ENCODE data around the gene ME3. TPM values are rescaled to one million over a fixed set of nuclear protein-coding genes. Genes with fewer than 3 reads are reported as not detected.
A peak's percentile ranks its signal among the peaks of the same experiment; 100 is the strongest.
"Not testable (repeated sequence)": the region's sequence is repeated elsewhere in the genome, so short reads cannot be mapped to it uniquely, and the experiment has no call there.

Gene ME3
- total RNA-seq, 3 donors from 2014 or later = 5.3 to 10.3 (median 8.3) TPM

- no peak for DNase-seq
- H3K4me1 Mint-ChIP-seq (ENCODE audit: low read depth) = no peaks in the 10 kb centered on the region
- H3K4me3 Mint-ChIP-seq = no peak overlapping the region
- no peaks in the 10 kb centered on the region for H3K9me3 Mint-ChIP-seq
- H3K27me3 Mint-ChIP-seq (ENCODE audit: low read depth) = no peaks in the 10 kb centered on the region
- H3K36me3 Mint-ChIP-seq (ENCODE audit: insufficient read depth) = no peaks in the 10 kb centered on the region
- no peak for ATAC-seq
Measured at GRCh38 chr11:86547727-86548126, 124.7 kb downstream of the ME3 start.

GRCh38 chr11:86541299-86541698, 131.1 kb downstream of the ME3 start:
- H3K4me1 Mint-ChIP-seq (ENCODE audit: low read depth); H3K36me3 Mint-ChIP-seq (ENCODE audit: insufficient read depth); ATAC-seq; H3K4me3 Mint-ChIP-seq; H3K9me3 Mint-ChIP-seq; H3K27me3 Mint-ChIP-seq (ENCODE audit: low read depth); DNase-seq: not testable (repeated sequence)

DNA sequence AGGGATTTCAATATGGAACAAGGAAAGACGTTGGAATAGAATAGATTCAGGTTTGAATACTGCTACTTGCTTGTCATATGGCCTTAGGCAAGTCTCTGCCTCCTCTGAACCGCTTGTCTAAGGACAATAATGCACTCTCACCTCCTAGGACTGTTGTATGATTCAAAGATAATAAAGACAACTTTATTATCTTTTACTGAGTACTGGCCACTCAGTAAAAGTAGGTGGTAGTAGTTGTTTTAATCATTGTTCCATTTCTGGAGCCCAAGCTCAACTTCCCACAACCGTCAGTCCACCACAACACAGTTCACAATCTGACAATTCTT, 134.2 kb downstream of the ME3 start:
- H3K36me3 Mint-ChIP-seq (ENCODE audit: insufficient read depth) = no peaks in the 10 kb centered on the region
- no peak for ATAC-seq

DNA sequence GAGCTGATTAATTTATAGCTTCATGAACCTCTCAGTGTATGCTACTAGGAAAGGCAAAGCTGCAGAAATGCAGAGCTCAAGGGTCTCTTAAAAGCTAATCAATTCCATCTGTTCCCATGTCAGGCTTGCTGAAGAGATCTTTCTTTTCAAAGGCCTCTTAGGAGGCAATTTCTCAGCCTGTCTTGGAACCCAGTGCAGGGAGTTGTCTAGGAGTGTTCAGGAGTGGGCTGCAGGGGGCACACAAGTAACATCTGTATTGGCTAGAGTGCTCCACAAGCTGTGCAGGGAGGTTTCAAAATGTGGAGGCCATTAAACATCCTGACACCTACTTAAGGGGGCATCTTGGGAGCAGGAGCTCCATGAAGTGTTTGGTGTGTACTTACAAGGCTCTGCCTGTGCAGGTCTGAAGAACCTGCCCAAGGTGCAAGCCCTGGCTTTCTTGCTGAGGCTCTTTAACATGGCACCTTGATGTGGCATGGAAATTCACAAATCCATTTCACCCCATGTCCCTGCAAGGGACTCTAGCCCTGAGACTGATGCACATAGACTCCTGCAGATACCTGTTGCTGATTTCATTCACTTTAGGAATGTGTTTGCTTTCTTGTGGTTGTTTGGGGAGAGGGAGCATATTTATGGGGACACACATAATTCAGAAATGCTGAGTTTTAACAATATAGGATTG, 134.7 kb downstream of the ME3 start:
- Mint-ChIP-seq H3K27me3 (ENCODE audit: low read depth) (peaks cover 3% of the 10 kb centered on the region), H3K9me3 (no peaks in the 10 kb centered on the region), H3K36me3 (ENCODE audit: insufficient read depth) (no peaks in the 10 kb centered on the region), H3K4me1 (ENCODE audit: low read depth) (no peaks in the 10 kb centered on the region), H3K4me3 (no peak overlapping the region)
- no peak for DNase-seq
- ATAC-seq = no peak

More for the DNA sequence above, 134.2 kb downstream of the ME3 start:
- Mint-ChIP-seq H3K4me3 (no peak overlapping the region), H3K9me3 (no peaks in the 10 kb centered on the region), H3K4me1 (ENCODE audit: low read depth) (no peaks in the 10 kb centered on the region), H3K27me3 (ENCODE audit: low read depth) (peaks cover 3% of the 10 kb centered on the region)
- no peak for DNase-seq

DNA sequence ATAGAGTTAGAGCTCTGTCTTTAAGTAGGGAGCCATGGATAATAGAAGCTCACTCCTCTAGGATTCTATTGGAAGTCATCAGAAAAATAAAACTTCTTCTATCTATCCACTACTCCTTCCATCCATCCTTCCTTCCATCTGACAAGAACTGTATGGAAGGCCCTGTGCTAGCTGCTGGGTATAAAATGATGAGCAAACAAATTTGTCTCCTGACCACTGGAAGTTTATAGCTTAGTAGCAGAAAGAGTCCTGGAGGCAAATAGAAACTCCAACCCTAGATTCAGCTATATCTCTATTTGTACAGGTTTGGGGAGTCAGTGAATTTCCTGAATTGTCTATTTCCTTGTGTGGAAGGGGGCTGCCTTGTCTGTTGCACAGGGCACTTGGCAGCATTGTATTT, 136.6 kb downstream of the ME3 start:
- Mint-ChIP-seq H3K4me1 (ENCODE audit: low read depth) (no peaks in the 10 kb centered on the region), H3K27me3 (ENCODE audit: low read depth) (peaks cover 3% of the 10 kb centered on the region), H3K36me3 (ENCODE audit: insufficient read depth) (no peaks in the 10 kb centered on the region), H3K9me3 (no peaks in the 10 kb centered on the region), H3K4me3 (no peak overlapping the region)
- DNase-seq = no peak
- no peak for ATAC-seq

DNA sequence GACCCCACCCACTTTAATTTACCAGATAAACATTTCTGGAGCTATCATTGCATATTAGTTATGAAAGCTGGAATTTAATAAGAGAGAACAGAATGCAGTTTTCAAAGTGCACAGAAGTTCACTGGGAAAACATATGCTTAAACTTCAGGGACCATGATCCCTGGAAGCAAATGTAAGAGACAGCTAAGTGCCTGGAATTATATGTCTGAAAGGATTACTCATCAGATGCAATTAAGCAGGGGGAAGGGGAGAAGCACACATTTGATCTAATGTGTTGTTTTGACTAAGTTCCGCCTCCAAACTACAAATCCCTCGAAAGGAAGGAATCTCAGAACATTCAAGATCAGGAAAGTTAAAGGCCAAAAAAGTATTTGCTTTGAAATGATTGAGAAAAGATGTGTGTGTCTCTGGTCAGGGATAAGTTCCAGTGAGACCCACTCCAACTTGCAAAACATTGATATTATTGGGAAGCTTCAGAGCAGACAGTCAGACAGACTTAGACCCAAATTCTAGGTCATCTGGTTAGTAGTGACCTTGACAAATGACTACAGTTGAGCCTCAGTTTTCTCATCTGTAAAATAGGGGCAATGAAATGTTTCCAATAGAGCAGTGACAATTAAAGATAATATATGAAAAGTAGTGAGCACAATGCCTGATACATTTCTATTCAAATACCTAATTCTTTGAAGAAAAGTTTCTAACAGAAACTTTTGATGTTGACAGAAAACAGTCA, 147.6 kb downstream of the ME3 start:
- no peak for DNase-seq
- H3K9me3 Mint-ChIP-seq = peaks cover 10% of the 10 kb centered on the region
- H3K4me3 Mint-ChIP-seq = no peak overlapping the region
- peaks cover 11% of the 10 kb centered on the region for H3K4me1 Mint-ChIP-seq (ENCODE audit: low read depth)
- ATAC-seq = no peak
- H3K36me3 Mint-ChIP-seq (ENCODE audit: insufficient read depth) = peaks cover 2% of the 10 kb centered on the region
- H3K27me3 Mint-ChIP-seq (ENCODE audit: low read depth) = peaks cover 3% of the 10 kb centered on the region

DNA sequence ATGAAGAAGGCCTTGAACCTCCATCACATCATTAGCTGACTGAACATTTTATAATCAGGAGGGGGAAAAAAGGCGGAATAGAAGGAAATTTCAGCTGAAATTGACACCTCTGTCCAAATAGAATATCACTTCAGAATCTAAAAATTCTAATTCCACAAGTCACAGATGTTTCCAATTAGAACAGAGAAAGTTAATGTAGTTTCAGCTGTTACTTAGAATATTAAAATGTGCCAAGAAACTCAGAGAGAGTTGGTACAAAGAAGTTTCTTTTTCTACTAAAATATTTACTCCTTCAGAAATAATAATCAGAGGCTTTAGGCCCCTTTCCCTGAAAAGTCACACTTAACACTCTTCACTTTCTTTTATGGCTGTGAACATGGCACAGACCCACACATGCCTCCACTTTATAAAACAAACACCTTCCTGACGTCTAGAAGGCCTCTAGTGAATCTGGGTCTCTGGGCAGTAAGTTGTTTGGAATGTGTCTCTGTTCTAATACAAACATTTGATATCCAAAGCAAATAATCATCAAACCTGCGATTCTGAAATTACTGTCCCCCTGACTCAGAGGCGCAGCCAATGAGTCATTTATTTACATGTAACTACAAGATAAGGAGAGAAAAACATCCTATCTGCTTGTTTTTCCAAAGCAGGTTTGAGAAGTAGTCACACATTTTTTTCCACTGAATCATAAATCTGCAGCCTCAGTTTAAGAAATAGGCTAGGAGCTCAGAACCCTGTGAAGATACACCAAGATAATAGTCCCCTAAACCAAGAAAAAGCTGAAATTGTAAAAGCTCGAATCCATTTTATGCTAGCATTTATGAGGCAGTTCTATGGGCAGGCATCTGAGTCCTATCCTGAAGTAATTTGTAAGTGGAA, 148.4 kb downstream of the ME3 start:
- DNase-seq = no peak
- Mint-ChIP-seq H3K9me3 (peaks cover 10% of the 10 kb centered on the region), H3K4me1 (ENCODE audit: low read depth) (peaks cover 11% of the 10 kb centered on the region), H3K27me3 (ENCODE audit: low read depth) (peaks cover 3% of the 10 kb centered on the region), H3K36me3 (ENCODE audit: insufficient read depth) (peaks cover 2% of the 10 kb centered on the region), H3K4me3 (no peak overlapping the region)
- peak; percentile 43 to 65 for ATAC-seq

- not testable (repeated sequence) for ATAC-seq; H3K27me3 Mint-ChIP-seq (ENCODE audit: low read depth); H3K4me3 Mint-ChIP-seq; DNase-seq; H3K9me3 Mint-ChIP-seq; H3K36me3 Mint-ChIP-seq (ENCODE audit: insufficient read depth)
- peaks cover 11% of the 10 kb centered on the region for H3K4me1 Mint-ChIP-seq (ENCODE audit: low read depth)
Measured at GRCh38 chr11:86522512-86522911, 149.9 kb downstream of the ME3 start.

GRCh38 chr11:86519064-86519911, 153.1 kb downstream of the ME3 start:
- peaks cover 3% of the 10 kb centered on the region for H3K27me3 Mint-ChIP-seq (ENCODE audit: low read depth)
- H3K4me3 Mint-ChIP-seq = no peak overlapping the region
- H3K9me3 Mint-ChIP-seq = peaks cover 4% of the 10 kb centered on the region
- ATAC-seq (no peak), DNase-seq (no peak)
- H3K4me1 Mint-ChIP-seq (ENCODE audit: low read depth) = peaks cover 6% of the 10 kb centered on the region
- peaks cover 2% of the 10 kb centered on the region for H3K36me3 Mint-ChIP-seq (ENCODE audit: insufficient read depth)

DNA sequence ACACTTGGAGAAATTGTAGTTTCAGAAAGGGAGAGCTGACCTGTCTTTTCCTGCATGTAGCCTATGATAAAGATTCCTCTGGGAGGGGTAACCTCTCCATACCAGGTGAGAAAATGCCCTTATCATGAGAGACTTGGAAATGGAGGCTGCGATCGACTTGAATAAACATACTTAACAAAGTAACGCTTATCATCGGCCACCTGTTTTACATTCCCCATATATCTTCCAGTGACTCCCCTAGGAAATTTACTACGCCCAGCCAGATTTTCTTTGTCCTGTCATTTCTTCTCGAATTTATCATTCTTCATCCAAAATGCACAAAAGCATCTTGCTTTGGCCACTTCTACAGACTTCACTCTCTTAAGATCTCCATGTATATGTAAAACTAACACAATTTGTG, 154.2 kb downstream of the ME3 start:
- Mint-ChIP-seq H3K27me3 (ENCODE audit: low read depth) (peaks cover 3% of the 10 kb centered on the region), H3K9me3 (peaks cover 4% of the 10 kb centered on the region), H3K4me3 (no peak overlapping the region), H3K4me1 (ENCODE audit: low read depth) (peaks cover 1% of the 10 kb centered on the region), H3K36me3 (ENCODE audit: insufficient read depth) (peaks cover 2% of the 10 kb centered on the region)
- DNase-seq (no peak), ATAC-seq (no peak)

DNA sequence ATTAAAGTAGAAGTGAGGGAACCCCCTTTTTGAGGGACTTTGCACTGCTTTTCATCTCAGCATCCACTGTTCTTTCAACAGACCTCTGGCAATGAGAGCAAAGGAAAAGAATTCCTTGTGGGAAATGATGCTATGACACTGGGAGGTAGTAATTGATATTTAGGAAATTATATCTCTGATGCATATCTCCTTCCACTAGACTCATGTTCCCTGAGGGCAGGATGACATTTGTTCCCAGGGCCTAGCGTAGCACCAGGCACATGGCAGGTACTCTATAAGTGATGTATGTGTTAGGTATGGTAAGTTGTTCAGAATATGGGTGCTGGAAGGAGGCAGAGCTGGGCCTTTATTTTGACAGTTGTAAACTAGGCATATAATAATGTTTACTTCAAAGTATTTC, 154.9 kb downstream of the ME3 start:
- peaks cover 2% of the 10 kb centered on the region for H3K36me3 Mint-ChIP-seq (ENCODE audit: insufficient read depth)
- no peak for ATAC-seq
- peaks cover 2% of the 10 kb centered on the region for H3K27me3 Mint-ChIP-seq (ENCODE audit: low read depth)
- peaks cover 3% of the 10 kb centered on the region for H3K9me3 Mint-ChIP-seq
- H3K4me1 Mint-ChIP-seq (ENCODE audit: low read depth) = peaks cover 1% of the 10 kb centered on the region
- no peak overlapping the region for H3K4me3 Mint-ChIP-seq
- DNase-seq = no peak

- Mint-ChIP-seq H3K36me3 (ENCODE audit: insufficient read depth) (no peaks in the 10 kb centered on the region), H3K4me3 (no peak overlapping the region), H3K27me3 (ENCODE audit: low read depth) (no peaks in the 10 kb centered on the region), H3K9me3 (no peaks in the 10 kb centered on the region), H3K4me1 (ENCODE audit: low read depth) (peaks cover 1% of the 10 kb centered on the region)
- DNase-seq = no peak
- no peak for ATAC-seq
Measured at GRCh38 chr11:86515297-86516094, 156.9 kb downstream of the ME3 start.

DNA sequence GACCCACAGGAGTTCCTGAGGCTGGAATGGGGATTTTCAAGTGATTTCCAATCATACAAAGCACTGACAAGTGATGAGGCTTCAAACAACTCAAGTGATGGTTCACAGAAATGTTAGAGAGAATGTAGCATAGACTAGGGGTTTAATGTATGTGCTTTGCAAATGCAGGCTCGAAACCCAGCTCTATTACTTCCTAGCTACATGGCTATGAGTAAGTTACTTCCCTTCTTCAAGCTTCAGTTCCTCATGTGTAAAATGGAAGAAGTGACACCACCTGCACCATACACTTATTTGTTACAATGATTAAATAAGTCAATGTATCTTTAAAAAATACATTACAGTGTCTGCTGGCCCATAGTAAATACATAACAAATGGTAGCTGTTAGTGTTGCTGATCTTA, 158.0 kb downstream of the ME3 start:
- peaks cover 1% of the 10 kb centered on the region for H3K4me1 Mint-ChIP-seq (ENCODE audit: low read depth)
- H3K36me3 Mint-ChIP-seq (ENCODE audit: insufficient read depth) = no peaks in the 10 kb centered on the region
- no peaks in the 10 kb centered on the region for H3K9me3 Mint-ChIP-seq
- no peaks in the 10 kb centered on the region for H3K27me3 Mint-ChIP-seq (ENCODE audit: low read depth)
- no peak overlapping the region for H3K4me3 Mint-ChIP-seq
- DNase-seq (no peak), ATAC-seq (no peak)
